NOMO-1 treated with DMSO at 0.1 percent for 48 hours (cell line): ENCODE measurements around the gene B3GLCT.

ENCODE experiments used
- DNase-seq: peaks from one replicate; lab custom pipeline; 2025; ENCODE audit not compliant: unreplicated experiment; lab: John Stamatoyannopoulos, UW

The B3GLCT gene

DNA sequence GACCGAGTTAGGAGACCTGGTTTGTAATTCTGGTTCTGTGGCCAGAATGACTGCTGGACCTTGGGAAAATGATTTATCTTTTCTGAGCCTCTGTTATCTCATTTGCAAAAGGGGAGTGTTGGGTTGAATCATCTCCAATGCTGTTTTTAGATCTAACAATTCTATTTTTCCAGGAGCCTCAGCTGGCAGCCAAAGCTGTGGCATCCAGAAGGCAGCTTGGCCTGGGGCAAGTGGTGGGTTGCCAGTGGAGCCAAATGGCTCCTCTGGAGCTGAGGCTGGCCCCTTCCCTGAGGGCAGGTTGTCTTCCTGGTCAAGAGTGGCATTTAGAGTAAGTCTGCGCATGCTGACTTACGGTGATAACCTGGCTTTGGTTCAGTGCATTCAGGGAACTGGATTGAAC is 21.3 kb downstream of the B3GLCT start:
- DNase-seq, result no peak

DNA sequence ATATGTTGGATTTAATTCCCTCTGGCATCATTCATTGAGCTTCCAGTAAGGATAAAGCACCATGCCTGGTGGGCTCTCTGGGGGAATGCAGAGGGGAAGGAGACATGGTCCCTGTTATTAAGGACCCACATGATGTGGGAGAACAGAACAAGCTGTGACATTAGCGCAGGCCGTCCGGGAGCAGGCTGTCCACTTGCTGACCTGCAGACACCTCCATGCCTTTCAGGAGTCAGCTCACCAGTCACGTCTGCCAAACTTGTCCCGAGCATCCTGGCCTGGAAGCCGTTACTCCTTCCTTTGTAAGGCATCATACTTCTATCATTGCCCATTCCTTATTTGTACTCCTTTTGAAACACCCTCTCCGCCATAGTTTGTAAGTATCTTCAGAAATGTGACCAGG is 23.4 kb downstream of the B3GLCT start:
- no peak for DNase-seq

DNA sequence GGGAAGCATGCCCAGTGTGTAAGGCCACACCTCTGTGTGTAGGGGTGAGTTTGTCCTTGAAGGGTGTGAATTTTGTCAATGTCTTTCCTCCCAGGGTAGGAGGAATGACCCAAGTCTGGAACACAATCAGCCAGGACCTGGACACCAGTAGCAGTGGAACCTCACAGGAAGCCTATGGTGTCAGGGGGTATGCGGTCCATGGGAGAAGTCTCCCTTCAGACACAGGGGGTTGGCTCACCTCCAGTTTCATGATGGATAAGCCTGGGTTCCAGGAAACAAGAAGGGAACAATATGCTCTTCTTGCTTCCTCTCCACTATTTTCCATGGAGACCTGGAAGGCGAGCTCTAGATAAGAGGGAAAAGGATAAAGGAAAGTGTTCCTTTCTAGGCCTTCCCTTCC is 23.9 kb downstream of the B3GLCT start:
- DNase-seq, result no peak

DNA sequence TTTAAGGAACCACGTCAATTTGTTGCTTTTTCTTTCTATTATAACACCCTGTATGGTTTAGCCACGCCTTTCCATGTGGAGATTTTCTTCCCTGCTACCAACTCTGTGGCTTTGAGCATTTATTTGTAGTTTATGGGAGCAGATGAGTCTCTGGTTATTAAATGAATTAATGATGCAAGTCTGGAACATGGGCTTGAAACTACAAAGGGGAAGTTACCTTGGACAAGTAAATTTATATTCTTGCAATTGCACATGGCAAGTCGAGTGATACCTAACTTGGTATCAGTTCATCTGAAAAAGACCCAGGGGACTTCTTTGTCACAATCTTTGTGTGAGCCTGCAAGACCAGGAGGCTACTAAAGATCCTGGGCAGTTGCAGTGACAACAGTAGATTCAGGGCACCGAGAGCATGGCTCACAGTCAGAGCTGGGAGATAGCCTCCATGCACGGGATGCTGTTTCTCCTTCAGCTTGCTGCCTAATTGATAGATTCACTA is 24.4 kb downstream of the B3GLCT start:
- DNase-seq, result peak; percentile 26

DNA sequence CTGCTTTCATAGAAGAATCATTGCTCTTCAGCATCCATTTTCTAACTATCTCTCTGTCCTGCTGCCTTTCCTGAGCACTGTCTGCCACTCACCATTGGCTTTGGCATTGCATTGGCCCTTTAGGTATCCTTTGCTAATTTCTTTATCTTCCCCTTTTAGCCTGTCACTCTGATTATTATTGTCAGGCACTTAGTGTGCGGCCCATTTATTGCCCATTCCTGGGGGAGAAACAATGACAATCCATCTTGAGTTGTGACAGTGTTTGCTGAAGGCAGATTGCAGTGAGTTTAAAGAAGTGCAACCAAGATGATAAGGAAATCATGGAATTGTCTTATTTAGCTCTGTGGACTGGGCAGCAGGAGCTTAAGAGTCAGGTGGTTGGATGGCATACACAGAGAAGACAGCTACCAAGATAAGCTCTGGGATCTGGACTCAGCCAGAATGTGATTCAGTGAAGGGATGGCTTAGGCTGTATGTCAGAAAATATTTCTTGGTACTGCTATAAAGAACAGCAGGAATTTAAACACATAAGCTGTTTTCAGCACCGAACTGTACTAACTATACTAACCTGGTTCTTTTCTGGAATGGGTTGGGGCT is 25.3 kb downstream of the B3GLCT start:
- no peak for DNase-seq

DNA sequence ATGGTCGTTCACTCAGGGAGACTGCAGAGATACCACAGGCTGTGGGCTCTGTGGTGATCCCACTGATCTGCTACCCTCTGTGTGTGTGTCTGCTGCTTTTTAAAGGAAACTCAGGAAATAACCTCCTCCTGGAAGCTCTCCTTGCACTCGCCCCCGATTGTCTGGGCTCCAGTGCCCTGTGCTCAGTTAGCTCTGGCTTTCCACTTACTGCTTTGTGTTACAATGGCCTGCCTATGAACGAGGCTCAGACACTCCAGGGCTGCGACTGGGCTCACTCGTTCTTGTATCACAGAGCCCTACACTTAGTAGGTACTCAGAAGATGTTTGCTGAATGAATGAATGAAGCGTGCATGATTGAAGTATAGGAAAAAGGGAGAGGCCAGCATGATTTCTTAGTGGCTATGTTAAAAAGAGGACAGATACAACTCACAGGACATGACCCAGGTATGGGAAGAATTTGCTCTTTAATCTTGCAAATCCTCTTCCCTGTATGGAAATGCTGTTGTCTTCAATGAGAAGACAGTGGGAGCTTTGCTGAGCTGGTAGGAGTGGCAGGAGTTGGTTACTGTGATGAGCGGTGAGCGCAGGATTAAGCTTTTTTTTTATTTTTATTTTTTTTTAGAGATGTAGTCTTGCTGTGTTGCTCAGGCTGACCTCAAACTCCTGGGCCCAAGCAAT is 26.4 kb downstream of the B3GLCT start:
- no peak for DNase-seq

DNA sequence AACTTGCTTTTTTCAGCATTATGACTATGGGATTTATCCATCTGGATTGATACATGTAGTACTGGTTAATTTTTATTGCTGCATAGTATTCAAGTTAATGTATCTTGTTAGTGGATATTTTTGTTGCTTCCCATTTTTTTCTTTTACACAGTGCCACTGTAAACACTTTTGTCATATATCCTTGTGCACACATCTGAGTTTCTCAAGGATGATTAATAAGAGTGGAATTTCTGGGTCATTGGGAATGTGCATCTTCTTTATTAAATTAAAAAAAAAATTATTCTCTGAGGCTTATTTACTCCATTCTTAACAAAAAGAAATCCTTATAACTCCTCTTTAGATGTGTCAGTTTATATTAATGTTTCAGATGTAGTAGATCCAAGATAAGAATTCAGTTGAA is 27.3 kb downstream of the B3GLCT start:
- DNase-seq, result no peak

DNA sequence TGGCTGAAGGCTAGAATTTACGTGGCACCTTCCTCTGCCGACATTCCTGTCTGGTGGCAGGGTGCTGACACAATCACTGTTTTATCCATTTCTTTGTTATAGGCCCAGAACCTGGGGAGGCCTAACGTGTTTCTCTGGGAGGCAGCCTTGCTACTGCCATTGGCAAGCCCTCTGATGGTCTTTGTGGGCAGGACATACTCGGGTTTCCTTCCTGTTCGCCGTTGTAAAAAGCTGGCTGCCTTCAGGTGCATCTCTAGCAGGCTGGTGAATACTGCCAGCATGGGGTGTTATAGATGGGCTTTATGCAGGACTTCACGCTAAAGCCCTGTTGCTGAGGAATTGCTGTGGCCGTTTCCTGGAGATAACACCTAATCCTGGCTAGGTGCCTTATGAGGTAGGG is 28.1 kb downstream of the B3GLCT start:
- no peak for DNase-seq

DNA sequence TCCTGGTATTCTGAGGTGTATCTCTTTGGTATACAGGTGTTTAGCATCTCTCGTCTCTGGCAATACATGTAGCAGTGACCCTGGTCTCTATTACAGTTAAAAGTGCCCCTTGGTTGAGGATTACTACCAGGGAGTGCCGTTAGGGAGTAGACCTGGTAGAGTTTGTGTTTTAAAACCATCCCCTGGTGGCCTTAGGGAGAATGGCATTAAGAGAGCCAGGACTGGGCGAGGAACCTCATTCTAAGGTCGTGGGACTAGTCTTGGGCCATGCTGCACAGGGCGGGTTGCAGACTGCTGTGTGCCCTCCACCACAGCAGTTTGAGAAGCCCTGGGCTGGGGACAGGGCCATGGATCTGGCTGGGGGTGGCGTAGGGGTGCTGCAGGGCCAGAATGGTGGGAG is 35.0 kb downstream of the B3GLCT start:
- no peak for DNase-seq

DNA sequence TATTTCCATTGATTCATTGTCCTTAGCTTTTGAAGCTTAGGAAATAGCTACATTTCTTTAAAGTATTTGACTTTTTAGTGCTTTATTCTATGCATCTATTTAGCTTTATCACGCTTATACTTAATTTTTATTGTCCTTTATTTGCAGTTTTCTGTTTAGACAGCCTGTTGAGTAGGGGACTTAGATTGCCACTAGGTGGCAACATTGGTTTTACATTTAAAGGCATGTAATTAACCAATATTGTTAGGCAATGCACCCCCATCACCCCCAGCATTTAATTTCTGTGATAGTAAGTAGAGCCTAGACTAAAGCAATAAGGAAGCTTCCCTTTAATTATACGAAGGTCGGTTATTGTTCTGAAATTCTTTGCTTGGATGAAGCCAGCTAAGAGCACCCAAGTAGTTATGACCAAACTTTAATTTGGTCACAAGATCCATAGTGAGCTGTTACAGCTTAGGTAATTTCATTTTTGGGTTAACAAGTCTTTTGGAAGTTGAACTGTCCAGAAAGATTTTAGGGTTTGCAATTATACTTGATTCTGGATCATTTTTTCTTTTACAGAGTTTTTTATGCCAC is 36.5 kb downstream of the B3GLCT start:
- DNase-seq, result peak; percentile 62

DNA sequence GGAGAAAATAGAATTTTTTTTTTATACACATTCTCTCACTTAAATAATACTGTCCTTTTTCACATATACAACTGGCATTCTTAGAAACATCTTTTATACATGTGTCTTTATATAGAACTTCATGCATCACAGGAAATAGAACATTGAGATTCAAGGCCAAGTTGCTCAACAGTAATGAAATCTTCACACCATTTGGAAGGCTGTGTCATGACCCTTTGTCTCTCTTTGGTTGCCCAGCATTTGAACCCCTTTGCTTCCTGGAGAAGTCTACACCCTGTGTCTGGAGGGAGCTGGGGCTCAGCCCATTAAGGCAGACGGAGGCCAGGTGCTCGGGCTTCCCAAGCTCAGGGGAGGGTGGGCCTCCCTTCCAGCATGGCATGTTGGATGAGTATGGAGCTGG is 41.1 kb downstream of the B3GLCT start:
- DNase-seq, result no peak

DNA sequence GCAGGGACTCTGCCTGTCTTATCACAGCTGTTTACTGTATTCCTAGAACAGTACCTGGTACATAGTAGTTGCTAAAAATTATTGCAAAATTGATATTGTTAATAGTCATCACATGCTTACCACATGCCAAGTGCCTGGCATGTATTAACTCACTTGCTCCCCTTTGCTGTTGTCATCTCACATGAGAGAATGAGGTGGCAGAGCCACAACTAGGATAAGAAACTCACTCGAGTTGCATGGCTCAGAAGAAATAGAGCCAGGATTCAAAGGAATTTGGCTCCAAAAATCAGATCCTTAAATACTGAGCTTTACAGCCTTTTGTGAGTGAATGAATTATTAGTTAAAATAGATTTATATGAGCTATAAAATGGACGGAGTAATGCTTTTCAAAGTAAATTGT is 42.6 kb downstream of the B3GLCT start:
- no peak for DNase-seq

DNA sequence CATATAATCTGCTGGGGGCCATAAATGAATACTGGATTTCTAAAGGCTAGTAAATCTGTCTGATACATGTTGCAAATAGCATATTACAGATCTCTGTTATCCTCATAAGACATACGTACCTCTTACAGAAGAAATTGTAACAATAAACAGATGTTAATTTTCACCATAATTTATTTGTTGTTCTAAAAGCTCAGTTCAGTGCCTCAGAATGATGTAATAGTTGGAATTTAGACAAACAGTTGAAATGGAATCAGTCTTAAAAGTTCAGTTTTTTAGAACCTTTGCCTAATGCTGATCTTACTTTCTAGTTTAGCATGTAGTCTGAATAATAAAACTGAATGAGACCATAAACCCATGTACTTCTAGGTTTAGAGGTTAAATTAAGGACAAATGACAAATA is 43.1 kb downstream of the B3GLCT start:
- no peak for DNase-seq

DNA sequence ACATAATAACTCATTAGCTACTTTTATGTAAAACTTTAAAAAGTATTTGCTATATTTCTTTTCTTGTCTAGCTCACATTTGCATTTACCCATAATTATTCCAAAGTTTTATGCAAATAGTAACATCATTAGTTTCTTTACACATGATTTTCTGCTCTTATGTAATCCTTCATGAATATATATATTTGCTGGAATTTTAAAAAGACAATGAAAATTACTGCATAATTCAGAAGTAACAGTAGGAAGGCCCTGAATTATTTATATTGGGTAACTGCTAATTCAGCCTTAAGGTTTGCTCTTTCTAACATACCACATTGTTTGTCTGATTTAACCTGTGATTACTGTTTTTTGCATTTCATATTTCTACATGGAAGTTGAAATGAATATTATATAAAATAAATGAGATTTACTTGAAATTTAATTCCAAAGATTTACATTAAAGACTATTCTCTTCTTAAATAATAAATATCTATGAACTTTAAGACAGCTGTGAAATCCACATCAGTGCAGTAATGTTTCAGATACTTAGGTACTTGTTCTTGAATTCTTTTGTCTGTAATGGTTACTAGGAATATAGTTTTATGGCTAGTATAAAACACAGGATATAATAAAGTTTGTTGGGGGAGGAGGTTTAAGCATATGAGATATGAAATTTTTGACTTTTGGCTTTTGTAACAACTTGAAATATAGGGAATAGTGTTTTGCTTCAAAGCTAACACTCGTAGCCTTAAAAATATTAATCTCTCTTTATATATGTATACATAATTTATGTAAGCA is 46.0 kb downstream of the B3GLCT start:
- DNase-seq, result no peak

DNA sequence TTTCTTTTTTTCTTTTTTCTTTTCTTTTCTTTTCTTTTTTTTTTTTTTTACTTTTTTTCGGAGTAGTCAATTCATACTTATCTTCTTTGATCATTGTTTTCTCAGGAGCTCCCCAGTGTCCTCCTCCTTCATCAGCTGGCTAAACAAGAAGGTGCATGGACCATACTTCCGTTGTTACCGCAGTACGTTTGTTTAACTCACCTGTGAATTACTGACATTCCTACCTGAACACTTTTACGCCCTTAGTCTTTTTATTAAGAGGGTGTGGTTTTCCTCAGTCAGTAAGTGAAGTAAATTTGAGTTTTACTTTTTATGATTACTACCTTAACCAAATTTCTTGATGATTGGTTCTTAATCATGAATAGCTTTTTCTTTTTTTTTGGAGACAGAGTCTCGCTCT is 47.1 kb downstream of the B3GLCT start:
- no peak for DNase-seq

DNA sequence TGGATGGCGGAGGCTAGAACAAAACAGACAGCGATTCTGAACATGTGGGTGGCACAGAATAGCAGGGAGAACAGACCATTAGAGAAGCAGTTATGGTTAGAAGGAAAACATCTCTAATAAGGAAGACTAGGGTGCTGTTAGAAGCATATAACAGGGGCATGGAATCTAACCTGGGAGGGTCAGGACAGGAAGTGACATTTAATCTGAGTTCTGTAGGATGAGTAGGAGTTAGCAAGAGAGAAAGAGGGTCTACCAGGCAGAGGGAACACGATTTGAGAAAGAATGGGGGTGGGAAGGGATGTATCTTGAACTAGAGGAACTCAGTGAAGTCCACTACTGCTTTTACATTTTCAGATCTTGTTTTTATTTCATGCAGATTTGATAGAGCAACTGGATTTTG is 48.6 kb downstream of the B3GLCT start:
- no peak for DNase-seq

DNA sequence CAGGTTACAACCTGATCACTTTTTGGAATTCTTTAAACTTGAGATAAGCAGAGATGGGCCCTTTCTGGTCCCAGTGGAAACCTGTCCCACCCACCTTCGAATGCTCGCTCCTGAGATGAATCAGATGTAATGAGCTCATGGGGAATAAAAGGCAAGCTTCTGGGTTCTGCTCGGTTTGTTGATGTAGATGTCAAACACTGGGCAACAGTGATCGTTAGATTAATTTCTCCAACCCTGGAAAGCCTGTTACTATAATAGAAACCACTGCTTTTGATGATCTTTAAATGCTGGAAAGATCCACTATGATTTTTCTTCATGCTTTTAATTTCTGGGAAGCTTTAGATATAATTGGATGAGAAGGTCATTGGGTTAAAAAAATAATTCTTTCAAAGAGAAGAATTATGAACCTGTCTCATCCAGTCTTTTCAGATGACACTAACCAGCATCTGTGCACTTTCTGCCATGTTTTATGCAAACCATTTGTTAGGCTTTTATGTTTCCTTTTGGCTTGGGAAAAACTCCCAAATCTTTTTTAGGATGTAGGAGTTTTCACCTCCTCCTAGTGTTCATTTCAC is 49.3 kb downstream of the B3GLCT start:
- no peak for DNase-seq

DNA sequence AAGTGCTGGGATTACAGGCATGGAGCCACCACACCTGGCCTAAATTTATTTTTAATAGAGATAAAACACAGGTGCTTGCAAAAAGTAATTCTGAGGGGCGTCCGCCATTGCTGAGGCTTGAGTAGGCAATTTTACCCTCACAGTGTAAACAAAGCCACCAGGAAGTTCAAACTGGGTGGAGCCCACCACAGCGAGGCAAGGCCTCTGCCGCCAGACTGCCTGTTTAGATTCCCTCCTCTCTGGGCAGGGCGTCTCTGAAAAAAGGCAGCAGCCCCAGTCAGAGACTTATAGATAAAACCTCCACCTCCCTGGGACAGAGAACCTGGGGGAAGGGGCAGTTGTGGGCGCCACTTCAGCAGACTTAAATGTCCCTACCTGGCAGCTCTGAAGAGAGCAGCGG is 50.7 kb downstream of the B3GLCT start:
- no peak for DNase-seq

DNA sequence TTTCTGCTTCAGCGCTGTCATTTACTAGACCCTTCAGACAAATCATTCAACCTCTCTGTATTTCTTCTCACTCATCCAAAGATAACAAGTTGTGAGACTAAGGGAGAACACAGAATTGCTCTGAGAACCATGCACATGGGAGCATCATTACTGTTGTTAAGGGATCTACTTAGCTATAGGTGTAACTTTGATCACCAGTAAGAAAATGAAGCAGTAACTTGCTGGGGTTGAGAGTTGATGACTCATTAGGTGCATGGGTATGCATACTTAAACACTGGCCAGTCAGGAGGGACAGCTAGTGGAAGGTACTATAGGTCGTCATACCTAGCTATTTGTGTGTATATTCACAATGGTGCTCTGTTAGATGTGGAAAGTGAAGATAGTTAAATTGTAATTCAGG is 61.5 kb downstream of the B3GLCT start:
- no peak for DNase-seq

DNA sequence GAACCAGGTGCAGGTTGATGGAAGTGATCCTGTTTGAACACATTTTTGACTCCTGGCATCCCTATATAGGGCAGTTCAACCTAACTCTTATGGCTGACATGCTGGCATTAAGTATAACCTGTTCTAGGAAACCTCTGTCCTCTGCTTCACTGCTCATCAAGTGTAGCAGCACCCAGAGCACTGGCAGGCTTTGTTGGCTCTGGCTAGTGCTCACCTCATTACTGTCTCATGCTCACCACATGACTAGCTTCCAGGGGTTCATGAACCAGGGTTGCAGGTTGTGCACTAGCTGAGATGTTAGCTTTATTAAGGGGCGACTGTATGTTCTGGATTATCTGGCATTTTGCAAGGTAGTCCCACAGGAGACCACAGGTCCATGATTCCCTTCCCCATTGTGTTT is 63.6 kb downstream of the B3GLCT start:
- DNase-seq, result no peak

DNA sequence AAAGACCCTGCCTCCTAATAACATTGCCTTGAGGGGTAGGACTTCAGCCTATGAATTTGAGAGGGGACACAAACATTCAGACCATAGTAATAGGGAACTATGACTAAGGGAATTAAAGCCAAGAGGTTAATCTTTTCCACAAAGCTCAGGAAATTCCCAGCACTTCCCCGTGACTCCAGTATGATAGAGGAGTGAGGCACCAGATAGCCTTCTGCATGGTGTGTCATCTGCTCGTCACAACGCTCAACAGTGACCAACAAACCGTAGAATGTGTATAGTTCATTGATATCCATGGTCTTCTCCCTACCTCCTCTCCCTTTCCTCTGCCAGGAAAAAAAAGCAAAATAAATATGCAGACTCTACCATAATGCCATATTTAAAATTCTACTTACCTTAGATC is 64.4 kb downstream of the B3GLCT start:
- DNase-seq, result no peak
